HepG2 (cell line): Measurements from ENCODE around the gene PLCB1. TPM values are rescaled to one million over a fixed set of nuclear protein-coding genes. Genes with fewer than 3 reads are reported as not detected.

Source experiments
- ATAC-seq: fragments of 200-7000 bp; cut with Tn5 transposase; 3 replicates; pipeline ENCODE4 v1.9.1; 2020; ENCODE audit warnings: mild to moderate bottlenecking, moderate library complexity
- BruUV-seq: library from RNA; stranded (reverse); fragments of 400-500 nt; replicated peaks from 2 replicates; lab custom pipeline; 2021; lab: Mats Ljungman, UMichigan
- CTCF ChIA-PET: fragments of 300-600 bp; formaldehyde crosslinking; extraction: SDS; loops from one replicate; lab custom pipeline; 2021; ENCODE audit warnings: low total read pairs, inconsistent platforms, low intra/inter-chr PET ratio; lab: Yijun Ruan, JAX
- POLR2A ChIA-PET: fragments of 350-600 bp; sonication (Branson Sonifier 250); formaldehyde crosslinking; loops from one replicate; lab custom pipeline; 2020; ENCODE audit warnings: antibody characterized with exemption, inconsistent platforms; lab: Yijun Ruan, JAX
- DNase-seq: peaks from one replicate; pipeline ENCODE4 v3.0.0-alpha.2; 2015; ENCODE audit warnings: low spot score
- FAIRE-seq: peaks from 3 replicates; lab custom pipeline; 2011; peaks lifted over from hg19 to GRCh38; lab: Jason Lieb, UNC
- H2AFZ ChIP-seq: one replicate; pipeline ENCODE4 v1.6.1; 2011; ENCODE audit warnings: low read length, inconsistent platforms
- H3K27ac ChIP-seq: fragments of 300-600 bp; 3 replicates; pipeline ENCODE4 v1.8.0; 2011; ENCODE audit warnings: mixed run types, mild to moderate bottlenecking, mixed read lengths, low read length, inconsistent platforms; ENCODE audit not compliant: insufficient read depth; ENCODE audit errors: extremely low read length
- H3K27me3 ChIP-seq, 2 experiments: fragments of 200-600 bp in 1 of 2; 2 replicates in 1 of 2; 3 replicates in 1 of 2; pipeline versions ENCODE4 v1.6.0 to v1.8.0; 2011; ENCODE audit warnings: low read length in 2 of 2, mild to moderate bottlenecking in 2 of 2, moderate library complexity in 2 of 2, inconsistent platforms in 1 of 2; ENCODE audit not compliant: insufficient read depth in 2 of 2, control insufficient read depth in 1 of 2
- H3K36me3 ChIP-seq, 2 experiments: fragments of 200-600 bp in 1 of 2; replicated peaks in 1 of 2; 2 replicates in 1 of 2; 3 replicates in 1 of 2; pipeline versions ENCODE4 v1.5.1 to v1.8.0; 2011; ENCODE audit warnings: low read length in 2 of 2, inconsistent platforms in 1 of 2; ENCODE audit not compliant: insufficient read depth in 2 of 2, control insufficient read depth in 1 of 2
- H3K4me1 ChIP-seq: 2 replicates; pipeline ENCODE4 v1.5.1; 2012; ENCODE audit warnings: low read length, inconsistent platforms; ENCODE audit not compliant: insufficient read depth
- H3K4me2 ChIP-seq: 2 replicates; pipeline ENCODE4 v1.6.0; 2011; ENCODE audit warnings: low read depth, low read length, inconsistent platforms
- H3K4me3 ChIP-seq, 3 experiments: fragments of 200-600 bp in 1 of 3; sonication (generic), shearing (Covaris generic) in 1 of 3; replicated peaks in 1 of 3; 2 replicates each; pipeline ENCODE4 v1.5.1; 2011 to 2016; ENCODE audit warnings: low read length in 3 of 3, inconsistent platforms in 2 of 3, low read depth in 2 of 3, mild to moderate bottlenecking in 2 of 3, control low read depth in 1 of 3, mixed read lengths in 1 of 3; ENCODE audit not compliant: insufficient read depth in 1 of 3
- H3K79me2 ChIP-seq: one replicate; pipeline ENCODE4 v1.6.1; 2011; ENCODE audit warnings: low read length, inconsistent platforms; ENCODE audit not compliant: insufficient read depth
- H3K9ac ChIP-seq: 2 replicates; pipeline ENCODE4 v1.6.0; 2011; ENCODE audit warnings: mild to moderate bottlenecking, low read depth, low read length, inconsistent platforms; ENCODE audit not compliant: insufficient read depth
- H3K9me3 ChIP-seq: 2 replicates; pipeline ENCODE4 v1.5.1; 2012; ENCODE audit warnings: mild to moderate bottlenecking, low read length
- H4K20me1 ChIP-seq: 2 replicates; pipeline ENCODE4 v1.6.0; 2011; ENCODE audit warnings: inconsistent platforms, mild to moderate bottlenecking, low read length, moderate library complexity; ENCODE audit not compliant: insufficient read depth
- SCMH1 ChIP-seq: sonication (generic); formaldehyde crosslinking; IDR thresholded peaks from 2 replicates; pipeline ENCODE4 v1.9.0; 2021; ENCODE audit warnings: missing genetic modification reagents, mild to moderate bottlenecking, borderline replicate concordance
- TRIM22 ChIP-seq: fragments of 450-650 bp; IDR thresholded peaks from 2 replicates; pipeline ENCODE4 v1.6.1; 2017
- ZBTB2 ChIP-seq: sonication (generic); formaldehyde crosslinking; IDR thresholded peaks from 2 replicates; pipeline ENCODE4 v1.8.0; 2022; ENCODE audit warnings: low read depth, missing genetic modification reagents
- ZNF264 ChIP-seq: sonication (generic); formaldehyde crosslinking; IDR thresholded peaks from 2 replicates; pipeline ENCODE4 v1.4.0; 2020; ENCODE audit warnings: missing genetic modification reagents
- ZNF510 ChIP-seq: sonication (generic); formaldehyde crosslinking; IDR thresholded peaks from 2 replicates; pipeline ENCODE4 v1.4.0; 2020; ENCODE audit warnings: low read depth, mild to moderate bottlenecking, missing genetic modification reagents
- ZSCAN21 ChIP-seq: sonication (generic); formaldehyde crosslinking; IDR thresholded peaks from 2 replicates; pipeline ENCODE4 v1.8.0; 2022; ENCODE audit warnings: mild to moderate bottlenecking, missing genetic modification reagents, moderate library complexity, borderline replicate concordance
- WGBS: methylation state at CpG from one replicate; pipeline ENCODE4 v1.1.6; 2017; ENCODE audit warnings: low lambda C conversion rate; 5-methylcytosine and 5-hydroxymethylcytosine counted together
- in situ Hi-C: cut with HindIII; loops from 2 replicates; pipeline ENCODE4 v1.10.0; 2017; ENCODE audit warnings: low pct_unique_long_range_greater_than_20kb; ENCODE audit not compliant: extremely low pct_ligation_motif_present
- intact Hi-C: fragments of 100-400 bp; cut with micrococcal nuclease; formaldehyde crosslinking; loops from one replicate; pipeline ENCODE4 v1.10.0; 2022; ENCODE audit not compliant: unreplicated experiment
- polyA plus RNA-seq, 8 experiments: library from polyadenylated mRNA; depleted of rRNA in 3 of 8; stranded (reverse) in 7 of 8; unstranded in 1 of 8; fragments of >200 nt; fragmentation: Illumina TruSeq in 4 of 8; extraction: Trizol in 4 of 8; gene quantifications; 2 replicates each; pipeline versions ENCODE4 v1.2.1 to v1.2.3, GENCODE V29; 2011 to 2016; ENCODE audit warnings: low read depth in 4 of 8, missing spikeins in 1 of 8, mixed read lengths in 1 of 8; ENCODE audit not compliant: insufficient read depth in 1 of 8
- total RNA-seq, 5 experiments: library from RNA; depleted of rRNA; stranded (reverse); fragments of >200 nt; fragmentation: Illumina TruSeq; extraction: Trizol; gene quantifications; 2 replicates each; pipeline ENCODE4 v1.2.3, GENCODE V29; 2016; ENCODE audit warnings: low read depth in 1 of 5
- TF ChIP-seq, protein P1 (sequence below): sonication (generic); formaldehyde crosslinking; IDR thresholded peaks from 2 replicates; pipeline ENCODE4 v1.5.1; 2020; ENCODE audit warnings: mild to moderate bottlenecking, missing genetic modification reagents, moderate library complexity
- TF ChIP-seq, protein P2 (sequence below): sonication (generic); formaldehyde crosslinking; IDR thresholded peaks from 2 replicates; pipeline ENCODE4 v1.8.0; 2022; ENCODE audit warnings: missing genetic modification reagents, mild to moderate bottlenecking, inconsistent platforms, borderline replicate concordance
- TF ChIP-seq, protein P3 (sequence below): sonication (generic); formaldehyde crosslinking; IDR thresholded peaks from 2 replicates; pipeline ENCODE4 v1.5.0; 2020; ENCODE audit warnings: mild to moderate bottlenecking, missing genetic modification reagents

The PLCB1 gene
- total and polyA plus RNA-seq, 2 of the 13 experiments (the other 11 are each of a cell fraction or from before 2014, with no cell fraction given): 42.4 to 55.9 TPM

GRCh38 chr20:8372824-8373380, 240.8 kb downstream of the PLCB1 start:
- POLR2A ChIA-PET: no interaction called here
- ATAC-seq (no peak), FAIRE-seq (no peak), DNase-seq (no peak)
- BruUV-seq: no TSS peak
- no peaks in the 10 kb centered on the region for H3K9me3 ChIP-seq
- H3K4me1 ChIP-seq: peaks cover 1% of the 10 kb centered on the region; the same call in 1 of the 2 replicates
- no peak overlapping the region for H2AFZ ChIP-seq
- WGBS: 86% methylated on average over 5 of the region's 5 CpGs
- H3K4me3 ChIP-seq: no peak overlapping the region
- H3K79me2 ChIP-seq: peaks cover under 1% of the 10 kb centered on the region
- H4K20me1 ChIP-seq: no peaks in the 10 kb centered on the region
- in situ Hi-C loops (no loop called here), intact Hi-C loops (no loop called here)
- peaks cover 7 to 26% of the 10 kb centered on the region in 2 experiments; a peak in 4 of 5 replicates for H3K36me3 ChIP-seq
- H3K27me3 ChIP-seq: no peaks in the 10 kb centered on the region
- H3K27ac ChIP-seq: no peak overlapping the region
- TF ChIP-seq ZNF264 (CRISPR knock-in tag): no peak
- TF ChIP-seq SCMH1 (CRISPR knock-in tag): no peak
- no peak for TF ChIP-seq ZSCAN21 (CRISPR knock-in tag)
- TF ChIP-seq, protein P1, sequence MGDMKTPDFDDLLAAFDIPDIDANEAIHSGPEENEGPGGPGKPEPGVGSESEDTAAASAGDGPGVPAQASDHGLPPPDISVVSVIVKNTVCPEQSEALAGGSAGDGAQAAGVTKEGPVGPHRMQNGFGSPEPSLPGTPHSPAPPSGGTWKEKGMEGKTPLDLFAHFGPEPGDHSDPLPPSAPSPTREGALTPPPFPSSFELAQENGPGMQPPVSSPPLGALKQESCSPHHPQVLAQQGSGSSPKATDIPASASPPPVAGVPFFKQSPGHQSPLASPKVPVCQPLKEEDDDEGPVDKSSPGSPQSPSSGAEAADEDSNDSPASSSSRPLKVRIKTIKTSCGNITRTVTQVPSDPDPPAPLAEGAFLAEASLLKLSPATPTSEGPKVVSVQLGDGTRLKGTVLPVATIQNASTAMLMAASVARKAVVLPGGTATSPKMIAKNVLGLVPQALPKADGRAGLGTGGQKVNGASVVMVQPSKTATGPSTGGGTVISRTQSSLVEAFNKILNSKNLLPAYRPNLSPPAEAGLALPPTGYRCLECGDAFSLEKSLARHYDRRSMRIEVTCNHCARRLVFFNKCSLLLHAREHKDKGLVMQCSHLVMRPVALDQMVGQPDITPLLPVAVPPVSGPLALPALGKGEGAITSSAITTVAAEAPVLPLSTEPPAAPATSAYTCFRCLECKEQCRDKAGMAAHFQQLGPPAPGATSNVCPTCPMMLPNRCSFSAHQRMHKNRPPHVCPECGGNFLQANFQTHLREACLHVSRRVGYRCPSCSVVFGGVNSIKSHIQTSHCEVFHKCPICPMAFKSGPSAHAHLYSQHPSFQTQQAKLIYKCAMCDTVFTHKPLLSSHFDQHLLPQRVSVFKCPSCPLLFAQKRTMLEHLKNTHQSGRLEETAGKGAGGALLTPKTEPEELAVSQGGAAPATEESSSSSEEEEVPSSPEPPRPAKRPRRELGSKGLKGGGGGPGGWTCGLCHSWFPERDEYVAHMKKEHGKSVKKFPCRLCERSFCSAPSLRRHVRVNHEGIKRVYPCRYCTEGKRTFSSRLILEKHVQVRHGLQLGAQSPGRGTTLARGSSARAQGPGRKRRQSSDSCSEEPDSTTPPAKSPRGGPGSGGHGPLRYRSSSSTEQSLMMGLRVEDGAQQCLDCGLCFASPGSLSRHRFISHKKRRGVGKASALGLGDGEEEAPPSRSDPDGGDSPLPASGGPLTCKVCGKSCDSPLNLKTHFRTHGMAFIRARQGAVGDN (CRISPR knock-in tag): no peak
- no peak for TF ChIP-seq ZNF510
- TF ChIP-seq, protein P2, sequence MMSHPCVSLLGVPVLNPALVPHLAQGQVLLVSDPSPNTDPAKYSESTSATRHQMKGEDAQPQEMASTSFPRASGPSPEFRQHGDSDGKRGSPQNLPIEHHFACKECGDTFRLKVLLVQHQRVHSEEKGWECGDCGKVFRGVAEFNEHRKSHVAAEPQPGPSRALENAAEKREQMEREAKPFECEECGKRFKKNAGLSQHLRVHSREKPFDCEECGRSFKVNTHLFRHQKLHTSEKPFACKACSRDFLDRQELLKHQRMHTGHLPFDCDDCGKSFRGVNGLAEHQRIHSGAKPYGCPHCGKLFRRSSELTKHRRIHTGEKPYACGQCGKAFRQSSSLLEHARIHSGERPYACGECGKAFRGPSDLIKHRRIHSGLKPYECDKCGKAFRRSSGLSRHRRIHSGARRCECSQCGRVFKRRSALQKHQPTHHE (CRISPR knock-in tag): no peak
- TF ChIP-seq ZBTB2 (CRISPR knock-in tag): no peak
- TF ChIP-seq, protein P3, sequence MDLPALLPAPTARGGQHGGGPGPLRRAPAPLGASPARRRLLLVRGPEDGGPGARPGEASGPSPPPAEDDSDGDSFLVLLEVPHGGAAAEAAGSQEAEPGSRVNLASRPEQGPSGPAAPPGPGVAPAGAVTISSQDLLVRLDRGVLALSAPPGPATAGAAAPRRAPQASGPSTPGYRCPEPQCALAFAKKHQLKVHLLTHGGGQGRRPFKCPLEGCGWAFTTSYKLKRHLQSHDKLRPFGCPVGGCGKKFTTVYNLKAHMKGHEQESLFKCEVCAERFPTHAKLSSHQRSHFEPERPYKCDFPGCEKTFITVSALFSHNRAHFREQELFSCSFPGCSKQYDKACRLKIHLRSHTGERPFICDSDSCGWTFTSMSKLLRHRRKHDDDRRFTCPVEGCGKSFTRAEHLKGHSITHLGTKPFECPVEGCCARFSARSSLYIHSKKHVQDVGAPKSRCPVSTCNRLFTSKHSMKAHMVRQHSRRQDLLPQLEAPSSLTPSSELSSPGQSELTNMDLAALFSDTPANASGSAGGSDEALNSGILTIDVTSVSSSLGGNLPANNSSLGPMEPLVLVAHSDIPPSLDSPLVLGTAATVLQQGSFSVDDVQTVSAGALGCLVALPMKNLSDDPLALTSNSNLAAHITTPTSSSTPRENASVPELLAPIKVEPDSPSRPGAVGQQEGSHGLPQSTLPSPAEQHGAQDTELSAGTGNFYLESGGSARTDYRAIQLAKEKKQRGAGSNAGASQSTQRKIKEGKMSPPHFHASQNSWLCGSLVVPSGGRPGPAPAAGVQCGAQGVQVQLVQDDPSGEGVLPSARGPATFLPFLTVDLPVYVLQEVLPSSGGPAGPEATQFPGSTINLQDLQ (CRISPR knock-in tag): no peak
- TF ChIP-seq TRIM22: no peak
- H3K9ac ChIP-seq: no peak overlapping the region
- no peak overlapping the region for H3K4me2 ChIP-seq
- CTCF ChIA-PET: no interaction called here
